GM06990 (cell line): Measurements from ENCODE around the gene AFF3.

Source experiments
- DNase-seq: peaks from one replicate; pipeline ENCODE4 v3.0.0-alpha.2; 2011; ENCODE audit not compliant: insufficient read length; ENCODE audit errors: extremely low read depth
- H3K27me3 ChIP-seq: replicated peaks from 2 replicates; pipeline ENCODE4 v1.6.0; 2011; ENCODE audit warnings: low read length; ENCODE audit not compliant: control insufficient read depth, insufficient read depth
- H3K36me3 ChIP-seq: 2 replicates; pipeline ENCODE4 v1.5.1; 2011; ENCODE audit warnings: low read length; ENCODE audit not compliant: control insufficient read depth, insufficient read depth
- H3K4me3 ChIP-seq: replicated peaks from 2 replicates; pipeline ENCODE4 v1.5.1; 2011; ENCODE audit warnings: low read depth, mild to moderate bottlenecking, control low read depth, low read length
- TF ChIP-seq, protein P1 (sequence below): IDR thresholded peaks from 2 replicates; pipeline ENCODE4 v1.5.1; 2011; ENCODE audit warnings: low read length, control low read depth, mild to moderate bottlenecking, inconsistent platforms; ENCODE audit not compliant: insufficient read depth, poor library complexity, severe bottlenecking

The AFF3 gene

DNA sequence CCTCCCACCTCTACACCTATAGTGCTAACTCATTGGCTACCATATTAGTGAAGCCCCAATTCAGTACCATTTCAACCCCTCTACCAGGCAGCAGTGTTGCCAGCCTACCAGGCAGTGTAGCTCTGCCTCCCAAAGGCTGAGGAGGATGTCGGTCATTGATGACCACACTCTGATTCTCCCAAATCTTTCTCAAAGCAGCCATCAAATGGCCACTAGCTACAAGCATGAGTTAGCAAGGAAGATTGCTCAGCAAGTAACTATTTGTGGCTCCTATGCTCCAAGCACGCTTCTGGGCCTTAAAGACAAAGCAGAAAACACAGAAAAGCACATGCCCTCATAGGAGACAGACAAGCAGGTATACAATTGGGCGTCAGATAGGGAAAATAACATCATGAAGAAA is 42.7 kb upstream of the AFF3 start:
- H3K27me3 ChIP-seq = no peaks in the 10 kb centered on the region; the same call in 1 of the 2 replicates

DNA sequence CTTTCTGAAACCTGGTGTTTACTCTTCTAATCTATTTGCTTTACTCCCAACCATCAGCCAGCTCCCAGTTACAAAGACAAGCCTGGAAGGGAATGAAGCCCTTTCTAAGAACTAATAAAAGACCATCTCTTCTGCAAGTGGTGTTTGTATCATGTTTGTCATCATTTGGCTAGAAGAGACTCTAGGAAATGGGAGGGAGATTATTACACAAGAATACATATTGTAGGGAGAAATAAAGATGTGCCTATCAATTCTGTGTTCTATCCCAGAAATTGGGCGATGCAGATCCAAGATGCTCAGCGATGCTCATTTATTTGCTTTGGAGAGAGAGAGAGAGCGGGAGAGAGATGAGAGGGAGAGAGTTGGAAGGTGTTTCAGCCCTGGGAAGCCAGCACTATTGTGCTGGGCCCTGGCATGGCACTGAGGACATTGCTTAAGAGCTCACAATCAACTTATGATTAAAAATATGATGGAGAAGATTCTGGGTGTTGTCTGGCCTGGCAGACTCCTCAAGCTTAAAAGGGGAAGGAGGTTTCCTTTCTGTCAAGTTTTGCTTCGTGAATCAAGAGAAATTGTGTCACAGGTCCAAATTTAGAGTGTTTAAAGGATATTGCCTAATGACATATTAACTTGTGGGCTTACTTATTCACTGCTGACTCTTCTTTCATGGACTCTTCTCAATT is 41.8 kb upstream of the AFF3 start:
- TF ChIP-seq, protein P1, sequence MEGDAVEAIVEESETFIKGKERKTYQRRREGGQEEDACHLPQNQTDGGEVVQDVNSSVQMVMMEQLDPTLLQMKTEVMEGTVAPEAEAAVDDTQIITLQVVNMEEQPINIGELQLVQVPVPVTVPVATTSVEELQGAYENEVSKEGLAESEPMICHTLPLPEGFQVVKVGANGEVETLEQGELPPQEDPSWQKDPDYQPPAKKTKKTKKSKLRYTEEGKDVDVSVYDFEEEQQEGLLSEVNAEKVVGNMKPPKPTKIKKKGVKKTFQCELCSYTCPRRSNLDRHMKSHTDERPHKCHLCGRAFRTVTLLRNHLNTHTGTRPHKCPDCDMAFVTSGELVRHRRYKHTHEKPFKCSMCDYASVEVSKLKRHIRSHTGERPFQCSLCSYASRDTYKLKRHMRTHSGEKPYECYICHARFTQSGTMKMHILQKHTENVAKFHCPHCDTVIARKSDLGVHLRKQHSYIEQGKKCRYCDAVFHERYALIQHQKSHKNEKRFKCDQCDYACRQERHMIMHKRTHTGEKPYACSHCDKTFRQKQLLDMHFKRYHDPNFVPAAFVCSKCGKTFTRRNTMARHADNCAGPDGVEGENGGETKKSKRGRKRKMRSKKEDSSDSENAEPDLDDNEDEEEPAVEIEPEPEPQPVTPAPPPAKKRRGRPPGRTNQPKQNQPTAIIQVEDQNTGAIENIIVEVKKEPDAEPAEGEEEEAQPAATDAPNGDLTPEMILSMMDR = no peak
- Histone ChIP-seq H3K4me3 (no peak overlapping the region), H3K27me3 (no peaks in the 10 kb centered on the region; the same call in 1 of the 2 replicates), H3K36me3 (no peaks in the 10 kb centered on the region)
- DNase-seq = no peak

More for the DNA sequence above, 42.7 kb upstream of the AFF3 start:
- DNase-seq = no peak
- Histone ChIP-seq H3K4me3 (no peak overlapping the region), H3K36me3 (no peaks in the 10 kb centered on the region)
- TF ChIP-seq, protein P1 = no peak

DNA sequence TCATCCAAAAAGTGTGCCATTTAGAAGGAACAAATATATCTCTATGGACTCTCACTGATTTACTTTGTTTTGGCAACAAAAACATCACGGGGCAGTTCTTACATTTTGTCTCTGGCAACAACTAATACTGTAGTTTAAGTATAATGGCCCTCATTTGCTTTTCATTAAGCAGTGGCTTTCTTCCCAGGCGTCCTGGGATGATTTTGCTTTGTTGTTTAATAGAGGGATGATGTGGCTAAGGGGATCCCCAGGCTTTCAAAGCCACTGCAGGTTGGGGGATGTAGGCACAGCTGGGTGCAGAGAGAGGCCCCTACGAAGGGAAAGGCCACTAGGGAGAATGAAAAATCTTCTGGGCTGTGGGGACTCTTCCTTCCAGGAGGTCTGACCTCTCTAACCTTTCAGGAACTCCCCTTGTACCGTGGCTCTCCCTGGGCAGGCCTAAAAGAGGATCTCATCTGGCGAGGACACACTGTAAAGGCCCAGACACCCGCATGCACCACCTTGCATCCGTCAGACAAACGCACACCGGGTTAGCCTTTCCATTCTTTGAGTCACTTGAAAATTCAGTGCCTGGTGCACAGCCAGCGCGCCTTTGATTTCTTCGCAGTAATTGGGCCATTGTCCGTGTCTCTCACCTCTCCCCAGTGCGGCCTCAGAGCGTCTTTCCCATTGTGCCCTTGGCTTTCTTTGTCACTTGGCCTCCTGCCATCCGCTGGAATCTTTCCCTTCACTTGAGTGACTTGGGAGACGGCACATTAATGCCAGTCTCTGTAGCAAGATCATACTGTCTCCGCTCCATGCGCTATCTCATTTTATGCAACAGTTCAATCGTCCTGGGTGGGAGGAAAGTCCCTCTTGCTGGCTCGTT is 40.3 kb upstream of the AFF3 start:
- TF ChIP-seq, protein P1 = no peak
- Histone ChIP-seq H3K4me3 (no peak overlapping the region), H3K27me3 (no peaks in the 10 kb centered on the region; the same call in 1 of the 2 replicates), H3K36me3 (no peaks in the 10 kb centered on the region)
- DNase-seq = no peak

DNA sequence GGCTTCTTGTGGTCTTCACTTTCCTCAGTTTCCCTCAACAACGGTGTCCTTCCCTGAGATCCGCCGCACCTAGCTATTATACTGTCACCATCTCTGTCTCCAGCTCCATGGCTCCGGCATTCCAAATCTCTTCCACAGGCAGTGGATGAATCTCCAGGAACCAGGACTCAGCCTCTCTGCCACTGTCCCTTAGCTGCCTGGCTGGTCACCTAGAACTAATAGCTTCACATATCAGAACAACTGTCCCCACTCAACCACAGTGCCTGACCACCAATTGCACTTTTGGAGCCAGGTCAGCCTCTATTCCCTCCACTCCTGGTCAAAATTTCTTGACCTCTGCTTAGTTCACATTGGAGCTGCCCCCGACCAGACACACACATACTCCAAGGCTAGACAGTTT is 38.1 kb upstream of the AFF3 start:
- TF ChIP-seq, protein P1 = no peak
- Histone ChIP-seq H3K27me3 (no peaks in the 10 kb centered on the region), H3K36me3 (no peaks in the 10 kb centered on the region), H3K4me3 (no peak overlapping the region)
- no peak for DNase-seq

DNA sequence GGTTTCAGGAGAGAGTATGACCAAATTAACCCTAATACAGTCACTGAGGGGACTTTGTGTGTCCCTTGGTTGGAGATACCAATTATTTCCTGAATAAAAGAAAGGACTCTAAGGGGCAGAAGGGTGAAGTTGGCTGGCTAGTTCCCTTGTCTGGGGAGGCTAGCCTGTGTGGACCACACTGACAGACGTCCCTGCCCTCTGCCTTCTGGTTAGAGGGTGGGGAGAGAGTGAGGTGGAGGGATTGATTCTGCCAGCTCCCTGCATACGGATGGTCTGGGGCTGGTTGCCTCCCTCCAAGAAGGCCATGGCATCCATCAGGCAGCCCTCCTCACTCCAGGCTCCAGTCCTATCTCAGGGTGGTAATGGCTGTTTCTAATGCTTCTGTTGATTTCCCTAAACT is 37.4 kb upstream of the AFF3 start:
- Histone ChIP-seq H3K27me3 (no peaks in the 10 kb centered on the region; the same call in 1 of the 2 replicates), H3K36me3 (no peaks in the 10 kb centered on the region), H3K4me3 (no peak overlapping the region)
- DNase-seq = no peak
- TF ChIP-seq, protein P1 = no peak
